HCT116 (cell line): ENCODE results near the gene GABBR2. TPM values are rescaled to one million over a fixed set of nuclear protein-coding genes. Genes with fewer than 3 reads are reported as not detected.

Experiments used
- ATAC-seq: fragments of 200-7000 bp; cut with Tn5 transposase; 2 replicates; pipeline ENCODE4 v1.9.1; 2020; ENCODE audit warnings: mild to moderate bottlenecking, moderate library complexity
- BruUV-seq: library from RNA; stranded (reverse); fragments of 400-500 nt; replicated peaks from 2 replicates; lab custom pipeline; 2021; lab: Mats Ljungman, UMichigan
- CTCF ChIA-PET: fragments of 300-600 bp; sonication (Branson Sonifier 250); formaldehyde crosslinking; loops from one replicate; lab custom pipeline; 2021; ENCODE audit warnings: antibody characterized with exemption; lab: Charles Lee
- POLR2A ChIA-PET: fragments of 300-600, 350-600 bp; sonication (Branson Sonifier 250); formaldehyde crosslinking; loops from one replicate; lab custom pipeline; 2021; ENCODE audit warnings: antibody characterized with exemption; lab: Charles Lee
- RAD21 ChIA-PET, 2 experiments: fragments of 300-600 bp; sonication (Branson Sonifier 250); formaldehyde crosslinking; loops; one replicate each; lab custom pipeline; 2023; ENCODE audit warnings: low total read pairs in 2 of 2; ENCODE audit not compliant: uncharacterized antibody in 2 of 2, unreplicated experiment in 2 of 2, low non-redundant PET in 1 of 2; lab: Charles Lee
- DNase-seq: peaks from one replicate; pipeline ENCODE4 v3.0.0-alpha.2; 2010; ENCODE audit warnings: low read depth, low spot score
- H2AFZ ChIP-seq: fragments of 200-600 bp; shearing (Covaris generic), sonication (generic); 2 replicates; pipeline ENCODE4 v1.6.1; 2017; ENCODE audit warnings: low read depth, mixed run types, mixed read lengths, antibody characterized with exemption, low read length; ENCODE audit not compliant: poor library complexity, severe bottlenecking
- H3K27ac ChIP-seq: 2 replicates; pipeline ENCODE4 v1.5.1; 2012; ENCODE audit warnings: low read depth, low read length
- H3K27me3 ChIP-seq: fragments of 200-600 bp; sonication (generic); 2 replicates; pipeline ENCODE4 v1.6.1; 2016; ENCODE audit warnings: mixed run types, low read length, mixed read lengths; ENCODE audit not compliant: insufficient read depth
- H3K36me3 ChIP-seq, 2 experiments: fragments of 200-500 bp in 1 of 2; fragments of 200-600 bp in 1 of 2; sonication (Bioruptor generic) in 1 of 2; sonication (generic) in 1 of 2; 2 replicates each; pipeline versions ENCODE4 v1.5.1 to v1.6.1; 2014 to 2016; ENCODE audit warnings: low read length in 2 of 2, inconsistent platforms in 1 of 2, mixed read lengths in 1 of 2, mixed run types in 1 of 2; ENCODE audit not compliant: insufficient read depth in 2 of 2, control insufficient read depth in 1 of 2
- H3K4me1 ChIP-seq, 2 experiments: fragments of 200-600 bp in 1 of 2; sonication (generic) in 1 of 2; 2 replicates each; pipeline versions ENCODE4 v1.5.1 to v1.6.1; 2012 to 2017; ENCODE audit warnings: low read length in 2 of 2, inconsistent platforms in 1 of 2, mild to moderate bottlenecking in 1 of 2, mixed read lengths in 1 of 2, mixed run types in 1 of 2, moderate library complexity in 1 of 2; ENCODE audit not compliant: insufficient read depth in 2 of 2, control insufficient read depth in 1 of 2
- H3K4me2 ChIP-seq: fragments of 200-600 bp; sonication (generic); 2 replicates; pipeline ENCODE4 v1.6.1; 2017; ENCODE audit warnings: mixed run types, low read length, mixed read lengths
- H3K4me3 ChIP-seq, 2 experiments: fragments of 200-600 bp in 1 of 2; sonication (generic) in 1 of 2; replicated peaks in 1 of 2; 2 replicates each; pipeline ENCODE4 v1.5.1; 2011 to 2016; ENCODE audit warnings: low read length in 2 of 2, control low read depth in 1 of 2, low read depth in 1 of 2, mild to moderate bottlenecking in 1 of 2, mixed read lengths in 1 of 2, mixed run types in 1 of 2
- H3K79me2 ChIP-seq: fragments of 200-600 bp; sonication (generic); 2 replicates; pipeline ENCODE4 v1.6.1; 2017; ENCODE audit warnings: mild to moderate bottlenecking, mixed run types, low read length, moderate library complexity, mixed read lengths; ENCODE audit not compliant: insufficient read depth
- H3K9ac ChIP-seq: fragments of 200-600 bp; sonication (generic); 2 replicates; pipeline ENCODE4 v1.6.1; 2016; ENCODE audit warnings: low read length, mixed read lengths
- H3K9me2 ChIP-seq: fragments of 200-600 bp; sonication (generic), shearing (Covaris generic); 2 replicates; pipeline ENCODE4 v1.6.1; 2017; ENCODE audit warnings: mixed run types, mild to moderate bottlenecking, moderate library complexity; ENCODE audit not compliant: insufficient read depth
- H3K9me3 ChIP-seq, 2 experiments: fragments of 200-500 bp in 1 of 2; fragments of 200-600 bp in 1 of 2; sonication (Bioruptor generic) in 1 of 2; sonication (generic) in 1 of 2; 2 replicates each; pipeline ENCODE4 v1.6.1; 2014 to 2017; ENCODE audit warnings: low read length in 2 of 2, mixed read lengths in 2 of 2, inconsistent platforms in 1 of 2, low read depth in 1 of 2, mild to moderate bottlenecking in 1 of 2, mixed run types in 1 of 2, moderate library complexity in 1 of 2; ENCODE audit not compliant: control insufficient read depth in 1 of 2, insufficient read depth in 1 of 2
- H4K20me1 ChIP-seq: fragments of 200-600 bp; sonication (generic), shearing (Covaris generic); 2 replicates; pipeline ENCODE4 v1.6.1; 2017; ENCODE audit warnings: mixed run types, mild to moderate bottlenecking, moderate library complexity; ENCODE audit not compliant: insufficient read depth
- CBX3 ChIP-seq: IDR thresholded peaks from 2 replicates; pipeline ENCODE4 v1.6.1; 2012; ENCODE audit warnings: low read depth
- CEBPB ChIP-seq: IDR thresholded peaks from 2 replicates; pipeline ENCODE4 v1.6.1; 2012; ENCODE audit warnings: low read depth
- EGR1 ChIP-seq: IDR thresholded peaks from 2 replicates; pipeline ENCODE4 v1.6.1; 2012; ENCODE audit warnings: low read depth
- EZH2 ChIP-seq: fragments of 200-600 bp; sonication (generic); IDR thresholded peaks from 2 replicates; pipeline ENCODE4 v1.6.1; 2017; ENCODE audit warnings: antibody characterized with exemption, mixed run types
- EZH2phosphoT487 ChIP-seq: fragments of 200-600 bp; IDR thresholded peaks from 2 replicates; pipeline ENCODE4 v1.6.1; 2018; ENCODE audit warnings: antibody characterized with exemption, borderline replicate concordance
- MAX ChIP-seq: IDR thresholded peaks from 2 replicates; pipeline ENCODE4 v1.6.1; 2012
- POLR2A ChIP-seq: IDR thresholded peaks from 2 replicates; pipeline ENCODE4 v1.7.0; 2011; ENCODE audit warnings: borderline replicate concordance; ENCODE audit not compliant: insufficient read depth, insufficient read length; ENCODE audit errors: extremely low read depth
- RAD21 ChIP-seq: IDR thresholded peaks from 2 replicates; pipeline ENCODE4 v1.6.1; 2012; ENCODE audit warnings: low read depth, mild to moderate bottlenecking
- SIN3A ChIP-seq: IDR thresholded peaks from 2 replicates; pipeline ENCODE4 v1.6.1; 2012; ENCODE audit warnings: low read depth
- SRF ChIP-seq: IDR thresholded peaks from 2 replicates; pipeline ENCODE4 v1.6.1; 2012; ENCODE audit warnings: low read depth
- TCF7L2 ChIP-seq: IDR thresholded peaks from 2 replicates; pipeline ENCODE4 v1.7.0; 2011; ENCODE audit warnings: borderline replicate concordance, inconsistent platforms; ENCODE audit not compliant: insufficient read depth, insufficient read length; ENCODE audit errors: extremely low read depth
- YY1 ChIP-seq: IDR thresholded peaks from 2 replicates; pipeline ENCODE4 v1.6.1; 2011; ENCODE audit warnings: low read length, low read depth, moderate library complexity, mild to moderate bottlenecking; ENCODE audit not compliant: insufficient replicate concordance; ENCODE audit errors: extremely low read depth
- ZFX ChIP-seq: fragments of 450-650 bp; IDR thresholded peaks from 2 replicates; pipeline ENCODE4 v1.6.1; 2017
- ZNF274 ChIP-seq: fragments of 200-500 bp; sonication (Bioruptor generic); IDR thresholded peaks from 2 replicates; pipeline ENCODE4 v1.6.1; 2014; ENCODE audit warnings: mild to moderate bottlenecking, low read depth, low read length, inconsistent platforms
- intact Hi-C: fragments of 100-400 bp; cut with micrococcal nuclease; formaldehyde crosslinking; loops from 2 replicates; pipeline ENCODE4 v1.10.0; 2022
- total RNA-seq: library from RNA; stranded (reverse); gene quantifications from one replicate; pipeline ENCODE4 v1.2.1, GENCODE V29; 2021; ENCODE audit not compliant: unreplicated experiment
- TF ChIP-seq, protein P1 (sequence below), 3 experiments: fragments of 200-600 bp in 1 of 3; sonication (generic) in 1 of 3; IDR thresholded peaks in 2 of 3; conservative IDR thresholded peaks in 1 of 3; 2 replicates each; pipeline ENCODE4 v1.5.1; 2012 to 2017; ENCODE audit warnings: low read depth in 2 of 3, low read length in 2 of 3, antibody characterized with exemption in 1 of 3, borderline replicate concordance in 1 of 3, control low read depth in 1 of 3, mild to moderate bottlenecking in 1 of 3, mixed read lengths in 1 of 3, mixed run types in 1 of 3, moderate library complexity in 1 of 3; ENCODE audit not compliant: insufficient read depth in 1 of 3

GABBR2 gene
- total RNA-seq, 1 experiment from 2014 or later, result 0.15 TPM

DNA sequence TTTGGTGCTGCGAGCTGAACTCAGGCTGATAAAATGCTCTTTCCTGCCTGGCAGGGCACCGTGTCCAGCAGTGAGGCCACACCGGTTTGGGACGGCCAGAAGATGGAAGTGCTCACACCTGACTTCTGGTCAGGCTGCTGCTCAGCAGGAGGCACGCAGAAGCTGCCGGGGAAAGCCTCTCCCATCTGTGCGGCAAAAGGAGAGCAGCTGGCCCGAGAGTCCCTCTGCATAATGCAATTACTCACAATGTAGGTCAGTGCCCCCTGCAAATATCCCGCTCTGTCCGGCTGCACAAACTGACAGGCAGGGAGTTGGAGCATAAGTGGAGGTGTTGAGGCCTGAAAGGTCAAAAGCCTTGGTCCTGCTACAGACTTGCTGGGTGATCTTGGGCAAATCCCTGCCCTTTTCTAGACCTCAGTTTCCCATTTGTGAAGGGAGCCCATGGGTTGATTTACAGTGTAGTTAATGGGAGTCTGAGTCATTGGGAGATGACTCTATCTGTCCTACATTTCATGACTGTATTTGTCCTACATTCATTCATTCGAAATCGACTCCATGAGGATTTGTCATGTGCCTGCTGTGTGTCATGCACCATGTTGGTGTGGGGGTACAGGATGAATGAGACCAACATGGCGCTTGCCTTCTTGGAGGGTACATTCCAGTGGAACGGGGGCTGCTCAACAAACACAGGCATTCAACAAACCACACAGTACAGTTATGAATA is 391.4 kb downstream of the GABBR2 start:
- no peaks in the 10 kb centered on the region for H4K20me1 ChIP-seq
- intact Hi-C loops, result loop anchor here (5.0 to 10.0 kb wide), 3 partner anchors 205 to 475 kb away; no protein-coding TSS in a partner anchor
- no peak for ATAC-seq
- no peaks in the 10 kb centered on the region for H3K79me2 ChIP-seq
- no peak overlapping the region for H3K4me3 ChIP-seq
- no peak overlapping the region for H3K4me2 ChIP-seq
- peaks cover 0 to 4% of the 10 kb centered on the region in 2 experiments; a peak in 1 of 4 replicates for H3K4me1 ChIP-seq
- H3K27me3 ChIP-seq, result no peaks in the 10 kb centered on the region
- no peak overlapping the region for H2AFZ ChIP-seq
- no peaks in the 10 kb centered on the region for H3K9me2 ChIP-seq
- no peak overlapping the region for H3K9ac ChIP-seq
- RAD21 ChIA-PET, result interaction anchor here in 1 of 2 experiments (1.8 kb wide), 1 partner anchor 206 kb away, joined by 4 read pairs; no protein-coding TSS in a partner anchor
- no peak overlapping the region for H3K27ac ChIP-seq
- POLR2A ChIA-PET, result no interaction called here
- H3K9me3 ChIP-seq, result no peaks in the 10 kb centered on the region
- no peak for DNase-seq
- no peak for TF ChIP-seq TCF7L2
- no peak for TF ChIP-seq MAX
- no peak for TF ChIP-seq RAD21
- no peak for TF ChIP-seq CBX3
- no peak for TF ChIP-seq POLR2A
- TF ChIP-seq EGR1, result no peak
- no peak for TF ChIP-seq SIN3A
- TF ChIP-seq EZH2, result no peak
- TF ChIP-seq SRF, result no peak
- no peak for TF ChIP-seq ZNF274
- TF ChIP-seq ZFX, result no peak
- TF ChIP-seq, protein P1, sequence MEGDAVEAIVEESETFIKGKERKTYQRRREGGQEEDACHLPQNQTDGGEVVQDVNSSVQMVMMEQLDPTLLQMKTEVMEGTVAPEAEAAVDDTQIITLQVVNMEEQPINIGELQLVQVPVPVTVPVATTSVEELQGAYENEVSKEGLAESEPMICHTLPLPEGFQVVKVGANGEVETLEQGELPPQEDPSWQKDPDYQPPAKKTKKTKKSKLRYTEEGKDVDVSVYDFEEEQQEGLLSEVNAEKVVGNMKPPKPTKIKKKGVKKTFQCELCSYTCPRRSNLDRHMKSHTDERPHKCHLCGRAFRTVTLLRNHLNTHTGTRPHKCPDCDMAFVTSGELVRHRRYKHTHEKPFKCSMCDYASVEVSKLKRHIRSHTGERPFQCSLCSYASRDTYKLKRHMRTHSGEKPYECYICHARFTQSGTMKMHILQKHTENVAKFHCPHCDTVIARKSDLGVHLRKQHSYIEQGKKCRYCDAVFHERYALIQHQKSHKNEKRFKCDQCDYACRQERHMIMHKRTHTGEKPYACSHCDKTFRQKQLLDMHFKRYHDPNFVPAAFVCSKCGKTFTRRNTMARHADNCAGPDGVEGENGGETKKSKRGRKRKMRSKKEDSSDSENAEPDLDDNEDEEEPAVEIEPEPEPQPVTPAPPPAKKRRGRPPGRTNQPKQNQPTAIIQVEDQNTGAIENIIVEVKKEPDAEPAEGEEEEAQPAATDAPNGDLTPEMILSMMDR (IDR thresholded peaks at IDR 0.05 in 2 of 3, conservative IDR thresholded peaks at IDR 0.05 in 1 of 3; ENCODE audit: borderline replicate concordance in 1 of 3, insufficient read depth in 1 of 3, low read depth in 2 of 3, low read length in 2 of 3), result no peak
- no peak for TF ChIP-seq EZH2phosphoT487
- no peak for TF ChIP-seq CEBPB
- no peak for TF ChIP-seq YY1
- TF ChIP-seq, all 23 proteins: peak for 0
- BruUV-seq, result no TSS peak
- CTCF ChIA-PET, result interaction anchor here (5.5 kb wide), 1 partner anchor 458 kb away, joined by 36 read pairs; no protein-coding TSS in a partner anchor
- no peaks in the 10 kb centered on the region for H3K36me3 ChIP-seq
